WERI-Rb-1 (cell line): Measurements from ENCODE around the gene APOBEC4.

Source experiments
- DNase-seq: peaks from one replicate; pipeline ENCODE4 v3.0.0-alpha.2; 2020
- H3K27ac ChIP-seq: fragments of 250-450 bp; sonication (Bioruptor Pico); 2 replicates; pipeline ENCODE4 v1.5.1; 2020; ENCODE audit warnings: mild to moderate bottlenecking, moderate library complexity
- H3K27me3 ChIP-seq: fragments of 250-450 bp; sonication (Bioruptor Pico); 2 replicates; pipeline ENCODE4 v1.5.1; 2021; ENCODE audit warnings: mild to moderate bottlenecking, low read depth, moderate library complexity; ENCODE audit not compliant: insufficient read depth, severe bottlenecking
- H3K36me3 ChIP-seq: fragments of 250-450 bp; sonication (Bioruptor Pico); 2 replicates; pipeline ENCODE4 v1.5.1; 2020; ENCODE audit warnings: mild to moderate bottlenecking, moderate library complexity
- H3K4me3 ChIP-seq: 2 replicates; pipeline ENCODE4 v1.5.1; 2011; ENCODE audit warnings: low read depth, mild to moderate bottlenecking, control low read depth, low read length
- H3K9me3 ChIP-seq: fragments of 250-450 bp; sonication (Bioruptor Pico); 2 replicates; pipeline ENCODE4 v1.5.1; 2021; ENCODE audit warnings: mild to moderate bottlenecking, moderate library complexity; ENCODE audit not compliant: severe bottlenecking
- CTCF ChIP-seq: IDR thresholded peaks from 2 replicates; pipeline ENCODE4 v1.5.1; 2011; ENCODE audit warnings: low read depth, mild to moderate bottlenecking, control low read depth, inconsistent platforms, low read length

APOBEC4 gene

GRCh38 chr1:183652107-183652506, 1.0 kb downstream of the APOBEC4 start:
- Histone ChIP-seq H3K27ac (no peak overlapping the region), H3K4me3 (no peak overlapping the region)
- TF ChIP-seq CTCF, result no peak

GRCh38 chr1:183651612-183652011, 1.5 kb downstream of the APOBEC4 start:
- Histone ChIP-seq H3K4me3 (no peak overlapping the region), H3K36me3 (no peaks in the 10 kb centered on the region), H3K27ac (no peak overlapping the region), H3K27me3 (no peaks in the 10 kb centered on the region), H3K9me3 (no peaks in the 10 kb centered on the region)
- no peak for DNase-seq
- no peak for TF ChIP-seq CTCF

More at GRCh38 chr1:183652107-183652506, 1.0 kb downstream of the APOBEC4 start:
- no peaks in the 10 kb centered on the region for H3K36me3 ChIP-seq
- no peaks in the 10 kb centered on the region for H3K27me3 ChIP-seq
- no peaks in the 10 kb centered on the region for H3K9me3 ChIP-seq
- no peak for DNase-seq

GRCh38 chr1:183648042-183648441, 5.1 kb downstream of the APOBEC4 start:
- H3K36me3 ChIP-seq, result no peaks in the 10 kb centered on the region
- DNase-seq, result no peak
- TF ChIP-seq CTCF, result no peak
- no peaks in the 10 kb centered on the region for H3K9me3 ChIP-seq
- no peak overlapping the region for H3K27ac ChIP-seq
- H3K27me3 ChIP-seq, result no peaks in the 10 kb centered on the region
- no peak overlapping the region for H3K4me3 ChIP-seq

- TF ChIP-seq CTCF, result no peak
- H3K9me3 ChIP-seq, result no peaks in the 10 kb centered on the region
- H3K36me3 ChIP-seq, result no peaks in the 10 kb centered on the region
- no peaks in the 10 kb centered on the region for H3K27me3 ChIP-seq
- H3K4me3 ChIP-seq, result no peak overlapping the region
- no peak overlapping the region for H3K27ac ChIP-seq
- no peak for DNase-seq
These were observed 6.3 kb downstream of the APOBEC4 start for GRCh38 chr1:183646776-183647175.

GRCh38 chr1:183645531-183645930, 7.6 kb downstream of the APOBEC4 start:
- Histone ChIP-seq H3K4me3 (no peak overlapping the region), H3K9me3 (no peaks in the 10 kb centered on the region), H3K27me3 (no peaks in the 10 kb centered on the region), H3K27ac (no peak overlapping the region), H3K36me3 (no peaks in the 10 kb centered on the region)
- no peak for TF ChIP-seq CTCF
- DNase-seq, result no peak

- Histone ChIP-seq H3K27ac (no peak overlapping the region), H3K9me3 (no peaks in the 10 kb centered on the region), H3K36me3 (no peaks in the 10 kb centered on the region), H3K4me3 (no peak overlapping the region), H3K27me3 (no peaks in the 10 kb centered on the region)
- TF ChIP-seq CTCF, result no peak
- DNase-seq, result no peak
These were observed 10.9 kb downstream of the APOBEC4 start for GRCh38 chr1:183642166-183642565.
